H1 (cell line): ENCODE results near the gene CRABP1. TPM values are rescaled to one million over a fixed set of nuclear protein-coding genes. Genes with fewer than 3 reads are reported as not detected.

Experiments
- CTCF ChIA-PET: fragments of 300-600 bp; sonication (Branson Sonifier 250); formaldehyde crosslinking; loops from one replicate; lab custom pipeline; 2021; ENCODE audit not compliant: partially characterized antibody; lab: Charles Lee
- POLR2A ChIA-PET: fragments of 300-600 bp; sonication (Branson Sonifier 250); formaldehyde crosslinking; loops from one replicate; lab custom pipeline; 2021; ENCODE audit warnings: inconsistent platforms; ENCODE audit not compliant: partially characterized antibody; lab: Charles Lee
- DNase-seq, 2 experiments: peaks; one replicate each; pipeline versions ENCODE4 v3.0.0 to v3.0.0-alpha.2; 2010 to 2022; ENCODE audit warnings: low spot score in 2 of 2, low read depth in 1 of 2, mixed read lengths in 1 of 2
- FAIRE-seq: peaks from 2 replicates; lab custom pipeline; 2011; peaks lifted over from hg19 to GRCh38; lab: Jason Lieb, UNC
- H2AFZ ChIP-seq: 2 replicates; pipeline ENCODE4 v1.8.1; 2012; ENCODE audit warnings: low read length, inconsistent platforms
- H2AK5ac ChIP-seq: 2 replicates; pipeline ENCODE4 v1.6.1; 2013; ENCODE audit warnings: low read depth, low read length
- H2BK120ac ChIP-seq: replicated peaks from 2 replicates; pipeline ENCODE3; 2013; ENCODE audit warnings: low read depth, low read length, inconsistent platforms
- H2BK12ac ChIP-seq: 2 replicates; pipeline ENCODE4 v1.6.1; 2013; ENCODE audit warnings: low read depth, low read length
- H2BK15ac ChIP-seq: 2 replicates; pipeline ENCODE4 v1.6.1; 2013; ENCODE audit warnings: low read length
- H2BK20ac ChIP-seq: 2 replicates; pipeline ENCODE4 v1.6.1; 2013; ENCODE audit warnings: low read length
- H2BK5ac ChIP-seq: 2 replicates; pipeline ENCODE4 v1.6.1; 2013; ENCODE audit warnings: low read depth, low read length
- H3K14ac ChIP-seq: 2 replicates; pipeline ENCODE4 v1.6.1; 2013; ENCODE audit warnings: inconsistent platforms; ENCODE audit not compliant: insufficient read length
- H3K18ac ChIP-seq: 2 replicates; pipeline ENCODE4 v1.6.1; 2013; ENCODE audit warnings: low read length; ENCODE audit errors: extremely low read depth
- H3K23ac ChIP-seq: 2 replicates; pipeline ENCODE4 v1.6.1; 2013; ENCODE audit warnings: inconsistent platforms; ENCODE audit not compliant: insufficient read length
- H3K23me2 ChIP-seq: 2 replicates; pipeline ENCODE4 v1.6.1; 2013; ENCODE audit warnings: low read depth, low read length
- H3K27ac ChIP-seq: 2 replicates; pipeline ENCODE4 v1.6.1; 2011; ENCODE audit warnings: low read depth, low read length, inconsistent platforms
- H3K27me3 ChIP-seq, 4 experiments: replicated peaks in 1 of 4; 1 replicate in 1 of 4; 2 replicates in 3 of 4; pipeline versions ENCODE4 v1.6.1 to v1.8.1; 2011 to 2013; ENCODE audit warnings: low read length in 3 of 4, mild to moderate bottlenecking in 3 of 4, inconsistent platforms in 2 of 4, mixed read lengths in 2 of 4, moderate library complexity in 1 of 4; ENCODE audit not compliant: control insufficient read depth in 3 of 4, insufficient read depth in 3 of 4; ENCODE audit errors: extremely low read depth in 1 of 4
- H3K36me3 ChIP-seq, 4 experiments: 2 replicates each; pipeline versions ENCODE4 v1.6.1 to v1.8.1; 2011 to 2013; ENCODE audit warnings: mild to moderate bottlenecking in 4 of 4, low read length in 3 of 4, moderate library complexity in 2 of 4, control low read depth in 1 of 4, inconsistent platforms in 1 of 4; ENCODE audit not compliant: insufficient read depth in 4 of 4, control insufficient read depth in 2 of 4
- H3K4ac ChIP-seq: replicated peaks from 2 replicates; pipeline ENCODE3; 2013; ENCODE audit warnings: low read length, low read depth, mixed read lengths, inconsistent platforms; ENCODE audit not compliant: insufficient read length
- H3K4me1 ChIP-seq, 4 experiments: replicated peaks in 1 of 4; 1 replicate in 1 of 4; 2 replicates in 3 of 4; pipeline versions ENCODE4 v1.6.1 to v1.8.1; 2011 to 2013; ENCODE audit warnings: low read length in 3 of 4, inconsistent platforms in 2 of 4, mixed read lengths in 1 of 4; ENCODE audit not compliant: insufficient read depth in 4 of 4, control insufficient read depth in 3 of 4
- H3K4me2 ChIP-seq, 2 experiments: 2 replicates each; pipeline versions ENCODE4 v1.6.1 to v1.8.1; 2011 to 2013; ENCODE audit warnings: low read depth in 2 of 2, low read length in 2 of 2, control low read depth in 1 of 2, inconsistent platforms in 1 of 2, mild to moderate bottlenecking in 1 of 2; ENCODE audit not compliant: insufficient read depth in 1 of 2
- H3K4me3 ChIP-seq, 4 experiments: fragments of 200-600, 300-600 bp in 1 of 4; sonication (generic), shearing (Covaris generic), sonication (Bioruptor Twin) in 1 of 4; 2 replicates each; pipeline versions ENCODE4 v1.5.1 to v1.8.1; 2011 to 2016; ENCODE audit warnings: low read length in 4 of 4, low read depth in 3 of 4, control low read depth in 2 of 4, inconsistent platforms in 2 of 4, mild to moderate bottlenecking in 2 of 4, mixed read lengths in 1 of 4, moderate library complexity in 1 of 4; ENCODE audit not compliant: insufficient read depth in 2 of 4; ENCODE audit errors: extremely low read depth in 1 of 4
- H3K56ac ChIP-seq: replicated peaks from 2 replicates; pipeline ENCODE3; 2013; ENCODE audit warnings: low read depth, mild to moderate bottlenecking, mixed read lengths, low read length, inconsistent platforms; ENCODE audit not compliant: insufficient read length
- H3K79me1 ChIP-seq: 2 replicates; pipeline ENCODE4 v1.6.1; 2013; ENCODE audit warnings: low read depth, low read length, control low read depth
- H3K79me2 ChIP-seq, 2 experiments: 2 replicates each; pipeline versions ENCODE4 v1.6.1 to v1.8.1; 2012 to 2013; ENCODE audit warnings: low read length in 2 of 2, mild to moderate bottlenecking in 2 of 2, inconsistent platforms in 1 of 2; ENCODE audit not compliant: insufficient read depth in 2 of 2, control insufficient read depth in 1 of 2
- H3K9ac ChIP-seq, 4 experiments: replicated peaks in 1 of 4; 1 replicate in 1 of 4; 2 replicates in 3 of 4; pipeline versions ENCODE4 v1.6.1 to v1.8.1; 2011 to 2013; ENCODE audit warnings: low read depth in 3 of 4, low read length in 3 of 4, control low read depth in 2 of 4, mild to moderate bottlenecking in 2 of 4, moderate library complexity in 2 of 4, inconsistent platforms in 1 of 4; ENCODE audit errors: extremely low read depth in 1 of 4
- H3K9me3 ChIP-seq, 2 experiments: 2 replicates each; pipeline versions ENCODE4 v1.6.1 to v1.8.1; 2012 to 2013; ENCODE audit warnings: mild to moderate bottlenecking in 2 of 2, moderate library complexity in 2 of 2, control low read depth in 1 of 2, inconsistent platforms in 1 of 2, low read depth in 1 of 2, low read length in 1 of 2, mixed read lengths in 1 of 2; ENCODE audit not compliant: insufficient read depth in 2 of 2
- H4K20me1 ChIP-seq, 2 experiments: replicated peaks in 1 of 2; 2 replicates each; pipeline versions ENCODE3 to v1.8.1; 2011 to 2013; ENCODE audit warnings: inconsistent platforms in 2 of 2, low read length in 2 of 2, mild to moderate bottlenecking in 1 of 2; ENCODE audit not compliant: insufficient read depth in 2 of 2, control insufficient read depth in 1 of 2
- H4K5ac ChIP-seq: 2 replicates; pipeline ENCODE4 v1.6.1; 2013; ENCODE audit warnings: low read length, low read depth, mixed read lengths, inconsistent platforms; ENCODE audit not compliant: insufficient read length
- H4K8ac ChIP-seq: 2 replicates; pipeline ENCODE4 v1.8.0; 2013; ENCODE audit warnings: mild to moderate bottlenecking, moderate library complexity, low read length, inconsistent platforms; ENCODE audit not compliant: insufficient read depth; ENCODE audit errors: extremely low read depth
- H4K91ac ChIP-seq: replicated peaks from 2 replicates; pipeline ENCODE3; 2013; ENCODE audit warnings: low read length, mixed read lengths, inconsistent platforms; ENCODE audit not compliant: insufficient read length
- RAD21 ChIP-seq, 2 experiments: IDR thresholded peaks in 1 of 2; conservative IDR thresholded peaks in 1 of 2; 2 replicates each; pipeline ENCODE4 v1.6.1; 2011; ENCODE audit warnings: low read depth in 2 of 2, low read length in 2 of 2, improper control_type of control experiment in 1 of 2, inconsistent platforms in 1 of 2, mild to moderate bottlenecking in 1 of 2, moderate library complexity in 1 of 2
- SP4 ChIP-seq: IDR thresholded peaks from 2 replicates; pipeline ENCODE4 v1.6.1; 2012; ENCODE audit warnings: low read length, inconsistent platforms
- WGBS, 2 experiments: shearing (Covaris generic) in 1 of 2; methylation state at CpG; one replicate each; pipeline versions ENCODE4 v1.1.6 to v1.1.7; 2013 to 2015; ENCODE audit warnings: low lambda C conversion rate in 2 of 2, mixed read lengths in 2 of 2, inconsistent platforms in 1 of 2, low coverage in 1 of 2, missing lambda C conversion rate in 1 of 2; ENCODE audit not compliant: insufficient replicate concordance in 2 of 2, insufficient coverage in 1 of 2, insufficient read length in 1 of 2; ENCODE audit errors: extremely low coverage in 1 of 2, missing lambda C conversion rate in 1 of 2; 5-methylcytosine and 5-hydroxymethylcytosine counted together
- polyA plus RNA-seq, 7 experiments: library from polyadenylated mRNA; depleted of rRNA in 3 of 7; stranded (reverse) in 5 of 7; unstranded in 2 of 7; fragments of >200 nt in 5 of 7; fragments of 200-250 nt in 2 of 7; gene quantifications; 1 replicate in 5 of 7; 2 replicates in 1 of 7; 4 replicates in 1 of 7; pipeline versions ENCODE4 v1.2.1 to v1.2.3, GENCODE V29; 2011 to 2013; ENCODE audit warnings: missing spikeins in 2 of 7, mixed read lengths in 2 of 7
- total RNA-seq: library from RNA; stranded (reverse); fragmentation: NEBNext Ultra II Directional; extraction: Animal tissue kit (Norgen Biotek cat#: 25700); gene quantifications from 2 replicates; pipeline ENCODE4 v1.2.1, GENCODE V29; 2021

Gene CRABP1
- total and polyA plus RNA-seq, 2 of the 8 experiments (the other 6 are each of a cell fraction or from before 2014, with no cell fraction given): 385 to 655 TPM

GRCh38 chr15:78292219-78292618 is 47.9 kb upstream of the CRABP1 start:
- Histone ChIP-seq H2BK120ac (no peak overlapping the region), H3K14ac (no peak overlapping the region), H3K79me1 (no peaks in the 10 kb centered on the region), H2AFZ (no peak overlapping the region), H2BK15ac (no peak overlapping the region), H3K23ac (no peak overlapping the region), H4K20me1 (peaks cover 0 to 2% of the 10 kb centered on the region in 2 experiments), H3K27ac (no peak overlapping the region), H3K9me3 (no peaks in the 10 kb centered on the region), H3K4me2 (no peak overlapping the region), H3K4ac (no peak overlapping the region), H3K36me3 (peaks cover 0 to 6% (median 4%) of the 10 kb centered on the region in 4 experiments; a peak in 5 of 8 replicates), H4K91ac (no peak overlapping the region), H3K56ac (no peak overlapping the region), H3K79me2 (no peaks in the 10 kb centered on the region), H2BK20ac (no peak overlapping the region), H2BK12ac (no peak overlapping the region), H3K9ac (no peak overlapping the region), H3K4me3 (no peak overlapping the region), H3K4me1 (no peaks in the 10 kb centered on the region), H3K18ac (no peak overlapping the region), H4K5ac (no peak overlapping the region), H3K27me3 (no peaks in the 10 kb centered on the region), H4K8ac (no peak overlapping the region), H2AK5ac (no peak overlapping the region), H3K23me2 (no peaks in the 10 kb centered on the region), H2BK5ac (no peak overlapping the region)
- ChIA-PET CTCF (interaction anchor here (0.6 to 2.2 kb wide), 3 partner anchors 12 to 247 kb away, joined by 3 to 9 read pairs (median 5); no protein-coding TSS in a partner anchor), POLR2A (interaction anchor here (1.0 kb wide), 1 partner anchor 11 kb away, joined by 4 read pairs; no protein-coding TSS in a partner anchor)
- DNase-seq (no peak), FAIRE-seq (no peak)
- WGBS, 2 experiments: 91% methylated on average over 1 of the region's 1 CpG; no CpG with 5 or more reads in 1 of the 2 experiments
- TF ChIP-seq SP4: no peak
- no peak for TF ChIP-seq RAD21 (IDR thresholded peaks at IDR 0.05 in 1 of 2, conservative IDR thresholded peaks at IDR 0.05 in 1 of 2; ENCODE audit: low read depth in 2 of 2, low read length in 2 of 2)
